Measurements from ENCODE around the gene FBXO9. TPM values are rescaled to one million over a fixed set of nuclear protein-coding genes. Genes with fewer than 3 reads are reported as not detected.

FBXO9 gene
- total RNA-seq, 1 experiment from 2014 or later = 111 TPM

DNA sequence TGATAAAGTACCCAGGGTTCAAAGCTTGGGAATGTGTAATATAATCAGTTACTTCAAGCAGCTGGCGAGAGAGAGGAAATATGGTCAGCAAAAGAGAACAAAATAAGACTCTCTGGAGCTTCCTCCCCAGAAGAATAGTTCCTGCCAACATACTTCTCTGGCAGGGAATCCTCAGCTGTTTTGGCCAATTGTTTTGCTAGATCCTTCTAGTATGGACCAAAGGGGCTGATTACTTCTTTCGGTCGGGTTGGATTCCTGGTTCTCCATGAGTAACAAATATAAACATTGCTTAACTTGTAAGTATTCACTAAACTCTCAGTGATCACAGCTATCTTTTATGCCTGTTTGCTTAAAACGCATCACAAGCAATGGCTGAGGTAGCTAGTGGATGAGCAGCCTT, 31.4 kb upstream of the FBXO9 start:
- Histone ChIP-seq H3K9me3 (no peaks in the 10 kb centered on the region), H3K36me3 (ENCODE audit: control insufficient read depth, insufficient read depth, low read length) (peaks cover 1% of the 10 kb centered on the region; the same call in 1 of the 2 replicates), H3K4me1 (no peaks in the 10 kb centered on the region), H3K4me3 (ENCODE audit: low read depth, low read length) (no peak overlapping the region), H3K27me3 (replicated peaks; ENCODE audit: control insufficient read depth, insufficient read depth, low read length) (no peaks in the 10 kb centered on the region)
- intact Hi-C loops (cut with micrococcal nuclease; ENCODE audit: unreplicated experiment) = no loop called here
- H3K9me3 Mint-ChIP-seq (ENCODE audit: unreplicated experiment) = no peaks in the 10 kb centered on the region
- no peaks in the 10 kb centered on the region for H3K27me3 Mint-ChIP-seq (ENCODE audit: insufficient read depth, unreplicated experiment)
- peak in 1 of 2 experiments; percentile 11 for DNase-seq
- H3K4me3 Mint-ChIP-seq (ENCODE audit: unreplicated experiment) = no peak overlapping the region
- ChIA-PET CTCF (no interaction called here), POLR2A (no interaction called here)
- TF ChIP-seq CTCF (IDR thresholded peaks at IDR 0.05; ENCODE audit: insufficient read depth in 1 of 2, low read depth in 1 of 2, low read length in 1 of 2, severe bottlenecking in 1 of 2, unreplicated experiment in 1 of 2) = no peak
- H3K27ac Mint-ChIP-seq (ENCODE audit: unreplicated experiment) = no peak overlapping the region
- peaks cover 28% of the 10 kb centered on the region for H3K36me3 Mint-ChIP-seq (ENCODE audit: insufficient read depth, unreplicated experiment)
- BruUV-seq (replicated peaks) = no TSS peak
- H3K4me1 Mint-ChIP-seq (ENCODE audit: low read depth, unreplicated experiment) = no peaks in the 10 kb centered on the region

- H3K36me3 ChIP-seq (ENCODE audit: control insufficient read depth, insufficient read depth, low read length) = peaks cover 3% of the 10 kb centered on the region
- no peak for DNase-seq
- BruUV-seq (replicated peaks) = no TSS peak
- Mint-ChIP-seq H3K27ac (ENCODE audit: unreplicated experiment) (no peak overlapping the region), H3K27me3 (ENCODE audit: insufficient read depth, unreplicated experiment) (no peaks in the 10 kb centered on the region), H3K36me3 (ENCODE audit: insufficient read depth, unreplicated experiment) (peaks cover 35% of the 10 kb centered on the region), H3K9me3 (ENCODE audit: unreplicated experiment) (no peaks in the 10 kb centered on the region), H3K4me3 (ENCODE audit: unreplicated experiment) (no peak overlapping the region), H3K4me1 (ENCODE audit: low read depth, unreplicated experiment) (no peaks in the 10 kb centered on the region)
- H3K4me1 ChIP-seq = no peaks in the 10 kb centered on the region
- H3K9me3 ChIP-seq = no peaks in the 10 kb centered on the region
- TF ChIP-seq CTCF (IDR thresholded peaks at IDR 0.05; ENCODE audit: insufficient read depth in 1 of 2, low read depth in 1 of 2, low read length in 1 of 2, severe bottlenecking in 1 of 2, unreplicated experiment in 1 of 2) = no peak
- intact Hi-C loops (cut with micrococcal nuclease; ENCODE audit: unreplicated experiment) = no loop called here
- no peak overlapping the region for H3K4me3 ChIP-seq (ENCODE audit: low read depth, low read length)
- CTCF ChIA-PET = no interaction called here
- POLR2A ChIA-PET = no interaction called here
- H3K27me3 ChIP-seq (replicated peaks; ENCODE audit: control insufficient read depth, insufficient read depth, low read length) = no peaks in the 10 kb centered on the region
These were observed 29.5 kb upstream of the FBXO9 start for GRCh38 chr6:53035549-53036213.

GRCh38 chr6:53038141-53038540, 27.1 kb upstream of the FBXO9 start:
- Mint-ChIP-seq H3K27ac (ENCODE audit: unreplicated experiment) (no peak overlapping the region), H3K36me3 (ENCODE audit: insufficient read depth, unreplicated experiment) (peaks cover 23% of the 10 kb centered on the region)
- CTCF ChIA-PET = no interaction called here

More at GRCh38 chr6:53038141-53038540, 27.1 kb upstream of the FBXO9 start:
- Histone ChIP-seq H3K4me3 (ENCODE audit: low read depth, low read length) (no peak overlapping the region), H3K36me3 (ENCODE audit: control insufficient read depth, insufficient read depth, low read length) (peaks cover 3% of the 10 kb centered on the region), H3K27me3 (replicated peaks; ENCODE audit: control insufficient read depth, insufficient read depth, low read length) (no peaks in the 10 kb centered on the region), H3K4me1 (peaks cover 6% of the 10 kb centered on the region), H3K9me3 (no peaks in the 10 kb centered on the region)
- POLR2A ChIA-PET = no interaction called here
- TF ChIP-seq CTCF (IDR thresholded peaks at IDR 0.05; ENCODE audit: insufficient read depth in 1 of 2, low read depth in 1 of 2, low read length in 1 of 2, severe bottlenecking in 1 of 2, unreplicated experiment in 1 of 2) = no peak
- H3K4me3 Mint-ChIP-seq (ENCODE audit: unreplicated experiment) = no peak overlapping the region
- intact Hi-C loops (cut with micrococcal nuclease; ENCODE audit: unreplicated experiment) = no loop called here
- no peaks in the 10 kb centered on the region for H3K4me1 Mint-ChIP-seq (ENCODE audit: low read depth, unreplicated experiment)
- H3K27me3 Mint-ChIP-seq (ENCODE audit: insufficient read depth, unreplicated experiment) = no peaks in the 10 kb centered on the region
- BruUV-seq (replicated peaks) = no TSS peak
- DNase-seq = no peak
- H3K9me3 Mint-ChIP-seq (ENCODE audit: unreplicated experiment) = no peaks in the 10 kb centered on the region
